Liver (tissue), 9 donors: ENCODE measurements around the gene CYB561A3. TPM values are rescaled to one million over a fixed set of nuclear protein-coding genes. Genes with fewer than 3 reads are reported as not detected.
A peak's percentile ranks its signal among the peaks of the same experiment; 100 is the strongest.

Experiments used
- DNase-seq: peaks from one replicate; pipeline ENCODE4 v3.0.0-alpha.2; 2017; ENCODE audit warnings: low spot score
- H3K27ac ChIP-seq, 2 donors: one replicate each; pipeline ENCODE4 v1.7.0; 2013; ENCODE audit warnings: inconsistent platforms in 2 of 2, low read length in 2 of 2, control low read depth in 1 of 2, low read depth in 1 of 2, mild to moderate bottlenecking in 1 of 2
- H3K27me3 ChIP-seq, 4 donors: one replicate each; pipeline versions ENCODE4 v1.6.1 to v1.7.0; 2013; ENCODE audit warnings: low read length in 3 of 4, inconsistent platforms in 1 of 4, mild to moderate bottlenecking in 1 of 4, moderate library complexity in 1 of 4; ENCODE audit not compliant: control insufficient read depth in 4 of 4, insufficient read depth in 4 of 4
- H3K36me3 ChIP-seq, 4 donors: one replicate each; pipeline versions ENCODE4 v1.6.1 to v1.7.0; 2013; ENCODE audit warnings: low read length in 3 of 4, mild to moderate bottlenecking in 3 of 4, low read depth in 1 of 4, moderate library complexity in 1 of 4; ENCODE audit not compliant: control insufficient read depth in 4 of 4, insufficient read depth in 3 of 4
- H3K4me1 ChIP-seq, 4 donors: one replicate each; pipeline versions ENCODE4 v1.6.1 to v1.7.0; 2013; ENCODE audit warnings: low read length in 3 of 4, mild to moderate bottlenecking in 3 of 4, moderate library complexity in 1 of 4; ENCODE audit not compliant: control insufficient read depth in 4 of 4, insufficient read depth in 4 of 4
- H3K4me3 ChIP-seq, 3 donors: one replicate each; pipeline versions ENCODE4 v1.6.1 to v1.7.0; 2013; ENCODE audit warnings: low read length in 3 of 3, control low read depth in 1 of 3, low read depth in 1 of 3, mild to moderate bottlenecking in 1 of 3
- H3K9ac ChIP-seq, 2 donors: one replicate each; pipeline ENCODE4 v1.7.0; 2013; ENCODE audit warnings: low read length in 2 of 2, mild to moderate bottlenecking in 2 of 2, moderate library complexity in 2 of 2, control low read depth in 1 of 2, low read depth in 1 of 2
- H3K9me3 ChIP-seq, 4 donors: one replicate each; pipeline versions ENCODE4 v1.6.1 to v1.7.0; 2013; ENCODE audit warnings: low read length in 3 of 4; ENCODE audit not compliant: control insufficient read depth in 4 of 4
- FOXA1 ChIP-seq: IDR thresholded peaks from 2 replicates; pipeline ENCODE4 v1.6.1; 2016; ENCODE audit warnings: antibody characterized with exemption
- FOXA2 ChIP-seq: IDR thresholded peaks from 2 replicates; pipeline ENCODE4 v1.6.1; 2016; ENCODE audit warnings: antibody characterized with exemption
- GABPA ChIP-seq, 2 donors: IDR thresholded peaks in 1 of 2; conservative IDR thresholded peaks in 1 of 2; 2 replicates each; pipeline ENCODE4 v1.6.1; 2016; ENCODE audit warnings: antibody characterized with exemption in 2 of 2, mild to moderate bottlenecking in 1 of 2, moderate library complexity in 1 of 2
- HNF4A ChIP-seq, 2 donors: conservative IDR thresholded peaks; 2 replicates each; pipeline ENCODE4 v1.6.1; 2016; ENCODE audit warnings: antibody characterized with exemption in 2 of 2, mild to moderate bottlenecking in 2 of 2
- HNF4G ChIP-seq: IDR thresholded peaks from 2 replicates; pipeline ENCODE4 v1.6.1; 2016; ENCODE audit warnings: antibody characterized with exemption
- NR2F2 ChIP-seq: IDR thresholded peaks from 2 replicates; pipeline ENCODE4 v1.6.1; 2016; ENCODE audit warnings: antibody characterized with exemption
- RAD21 ChIP-seq, 2 donors: IDR thresholded peaks; 2 replicates each; pipeline ENCODE4 v1.6.1; 2016; ENCODE audit warnings: antibody characterized with exemption in 2 of 2, mild to moderate bottlenecking in 2 of 2
- RXRA ChIP-seq, 2 donors: IDR thresholded peaks; 2 replicates each; pipeline ENCODE4 v1.6.1; 2017 to 2018; ENCODE audit warnings: antibody characterized with exemption in 2 of 2, mild to moderate bottlenecking in 1 of 2
- SP1 ChIP-seq: IDR thresholded peaks from 2 replicates; pipeline ENCODE4 v1.6.1; 2018; ENCODE audit warnings: antibody characterized with exemption, mild to moderate bottlenecking
- WGBS: extraction: QIAGEN DNeasy Blood & Tissue Kit; methylation state at CpG from one replicate; pipeline ENCODE4 v1.1.7; 2013; 5-methylcytosine and 5-hydroxymethylcytosine counted together
- polyA plus RNA-seq, 2 donors: library from polyadenylated mRNA; stranded (reverse) in 1 of 2; unstranded in 1 of 2; fragments of 200-250 nt in 1 of 2; fragments of >200 nt in 1 of 2; fragmentation: Nextera tagmentation in 1 of 2; extraction: Ambion mirVana in 1 of 2; gene quantifications; one replicate each; pipeline versions ENCODE4 v1.2.1 to v1.2.3, GENCODE V29; 2013 to 2015
- total RNA-seq, 2 donors: library from RNA; depleted of rRNA; stranded (reverse); fragments of >200 nt; gene quantifications; one replicate each; pipeline ENCODE4 v1.2.3, GENCODE V29; 2014
- TF ChIP-seq, protein P1 (sequence below): fragments of 150-350 bp; IDR thresholded peaks from 2 replicates; pipeline ENCODE4 v1.5.1; 2017; ENCODE audit warnings: improper control_type of control experiment, low read depth, low read length; ENCODE audit not compliant: missing input control
- TF ChIP-seq, protein P2 (sequence below): IDR thresholded peaks from 2 replicates; pipeline ENCODE4 v1.6.1; 2016; ENCODE audit warnings: antibody characterized with exemption, mild to moderate bottlenecking
- donor health status: healthy.
- donor health status: healthy.
- donor health status: healthy.
- donor health status: healthy.
- donor health status: healthy.

CYB561A3 gene
- total and polyA plus RNA-seq, 4 donors = 20.2 to 36.5 (median 28.4) TPM

DNA sequence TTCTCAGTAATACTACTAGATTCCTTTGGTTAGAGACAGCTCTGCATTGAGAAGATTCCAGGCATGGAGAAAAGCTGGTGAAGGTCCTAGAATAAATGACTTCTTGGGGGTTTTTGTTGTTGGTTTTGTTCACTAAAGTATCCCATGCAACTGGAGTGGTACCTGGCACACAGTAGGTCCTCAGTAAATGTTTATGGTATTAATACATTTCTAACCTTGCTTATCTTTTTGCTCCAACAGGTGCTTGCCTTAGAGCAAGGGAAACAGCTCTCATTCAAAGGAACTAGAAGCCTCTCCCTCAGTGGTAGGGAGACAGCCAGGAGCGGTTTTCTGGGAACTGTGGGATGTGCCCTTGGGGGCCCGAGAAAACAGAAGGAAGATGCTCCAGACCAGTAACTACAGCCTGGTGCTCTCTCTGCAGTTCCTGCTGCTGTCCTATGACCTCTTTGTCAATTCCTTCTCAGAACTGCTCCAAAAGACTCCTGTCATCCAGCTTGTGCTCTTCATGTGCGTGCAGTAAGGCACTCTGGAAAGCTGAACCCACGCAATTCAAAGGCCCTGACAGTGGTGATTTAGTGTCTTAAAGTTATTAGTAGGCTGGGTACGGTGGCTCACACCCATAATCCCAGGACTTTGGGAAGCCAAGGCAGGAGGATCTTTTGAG lies 2.5 kb upstream of the CYB561A3 start (continued):
- TF ChIP-seq RXRA (IDR thresholded peaks at IDR 0.05) (no peak), FOXA1 (no peak), HNF4A (conservative IDR thresholded peaks at IDR 0.05) (no peak), SP1 (no peak)
- TF ChIP-seq, protein P1, sequence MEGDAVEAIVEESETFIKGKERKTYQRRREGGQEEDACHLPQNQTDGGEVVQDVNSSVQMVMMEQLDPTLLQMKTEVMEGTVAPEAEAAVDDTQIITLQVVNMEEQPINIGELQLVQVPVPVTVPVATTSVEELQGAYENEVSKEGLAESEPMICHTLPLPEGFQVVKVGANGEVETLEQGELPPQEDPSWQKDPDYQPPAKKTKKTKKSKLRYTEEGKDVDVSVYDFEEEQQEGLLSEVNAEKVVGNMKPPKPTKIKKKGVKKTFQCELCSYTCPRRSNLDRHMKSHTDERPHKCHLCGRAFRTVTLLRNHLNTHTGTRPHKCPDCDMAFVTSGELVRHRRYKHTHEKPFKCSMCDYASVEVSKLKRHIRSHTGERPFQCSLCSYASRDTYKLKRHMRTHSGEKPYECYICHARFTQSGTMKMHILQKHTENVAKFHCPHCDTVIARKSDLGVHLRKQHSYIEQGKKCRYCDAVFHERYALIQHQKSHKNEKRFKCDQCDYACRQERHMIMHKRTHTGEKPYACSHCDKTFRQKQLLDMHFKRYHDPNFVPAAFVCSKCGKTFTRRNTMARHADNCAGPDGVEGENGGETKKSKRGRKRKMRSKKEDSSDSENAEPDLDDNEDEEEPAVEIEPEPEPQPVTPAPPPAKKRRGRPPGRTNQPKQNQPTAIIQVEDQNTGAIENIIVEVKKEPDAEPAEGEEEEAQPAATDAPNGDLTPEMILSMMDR = no peak

- Histone ChIP-seq H3K36me3 (peaks cover 6 to 23% (median 18%) of the 10 kb centered on the region in 4 donors), H3K27ac (peak overlapping the region; percentile 98), H3K4me1 (peaks cover 2 to 24% (median 16%) of the 10 kb centered on the region in 4 donors), H3K9me3 (no peaks in the 10 kb centered on the region), H3K27me3 (no peaks in the 10 kb centered on the region), H3K4me3 (peak overlapping the region; percentile 82 to 92 (median 86)), H3K9ac (peak overlapping the region; percentile 94 to 96)
- no peak for DNase-seq
- peak in 1 of 2 donors; percentile 3 for TF ChIP-seq GABPA (IDR thresholded peaks at IDR 0.05 in 1 of 2, conservative IDR thresholded peaks at IDR 0.05 in 1 of 2)
- TF ChIP-seq, protein P2, sequence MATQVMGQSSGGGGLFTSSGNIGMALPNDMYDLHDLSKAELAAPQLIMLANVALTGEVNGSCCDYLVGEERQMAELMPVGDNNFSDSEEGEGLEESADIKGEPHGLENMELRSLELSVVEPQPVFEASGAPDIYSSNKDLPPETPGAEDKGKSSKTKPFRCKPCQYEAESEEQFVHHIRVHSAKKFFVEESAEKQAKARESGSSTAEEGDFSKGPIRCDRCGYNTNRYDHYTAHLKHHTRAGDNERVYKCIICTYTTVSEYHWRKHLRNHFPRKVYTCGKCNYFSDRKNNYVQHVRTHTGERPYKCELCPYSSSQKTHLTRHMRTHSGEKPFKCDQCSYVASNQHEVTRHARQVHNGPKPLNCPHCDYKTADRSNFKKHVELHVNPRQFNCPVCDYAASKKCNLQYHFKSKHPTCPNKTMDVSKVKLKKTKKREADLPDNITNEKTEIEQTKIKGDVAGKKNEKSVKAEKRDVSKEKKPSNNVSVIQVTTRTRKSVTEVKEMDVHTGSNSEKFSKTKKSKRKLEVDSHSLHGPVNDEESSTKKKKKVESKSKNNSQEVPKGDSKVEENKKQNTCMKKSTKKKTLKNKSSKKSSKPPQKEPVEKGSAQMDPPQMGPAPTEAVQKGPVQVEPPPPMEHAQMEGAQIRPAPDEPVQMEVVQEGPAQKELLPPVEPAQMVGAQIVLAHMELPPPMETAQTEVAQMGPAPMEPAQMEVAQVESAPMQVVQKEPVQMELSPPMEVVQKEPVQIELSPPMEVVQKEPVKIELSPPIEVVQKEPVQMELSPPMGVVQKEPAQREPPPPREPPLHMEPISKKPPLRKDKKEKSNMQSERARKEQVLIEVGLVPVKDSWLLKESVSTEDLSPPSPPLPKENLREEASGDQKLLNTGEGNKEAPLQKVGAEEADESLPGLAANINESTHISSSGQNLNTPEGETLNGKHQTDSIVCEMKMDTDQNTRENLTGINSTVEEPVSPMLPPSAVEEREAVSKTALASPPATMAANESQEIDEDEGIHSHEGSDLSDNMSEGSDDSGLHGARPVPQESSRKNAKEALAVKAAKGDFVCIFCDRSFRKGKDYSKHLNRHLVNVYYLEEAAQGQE = no peak
- no peak for TF ChIP-seq RAD21 (IDR thresholded peaks at IDR 0.05)
- no peak for TF ChIP-seq NR2F2
- no peak for TF ChIP-seq FOXA2
- under 1% methylated on average over 12 of the region's 12 CpGs for whole genome bisulfite sequencing
These were observed 827 bp upstream of the CYB561A3 start for GRCh38 chr11:61362542-61362875.

DNA sequence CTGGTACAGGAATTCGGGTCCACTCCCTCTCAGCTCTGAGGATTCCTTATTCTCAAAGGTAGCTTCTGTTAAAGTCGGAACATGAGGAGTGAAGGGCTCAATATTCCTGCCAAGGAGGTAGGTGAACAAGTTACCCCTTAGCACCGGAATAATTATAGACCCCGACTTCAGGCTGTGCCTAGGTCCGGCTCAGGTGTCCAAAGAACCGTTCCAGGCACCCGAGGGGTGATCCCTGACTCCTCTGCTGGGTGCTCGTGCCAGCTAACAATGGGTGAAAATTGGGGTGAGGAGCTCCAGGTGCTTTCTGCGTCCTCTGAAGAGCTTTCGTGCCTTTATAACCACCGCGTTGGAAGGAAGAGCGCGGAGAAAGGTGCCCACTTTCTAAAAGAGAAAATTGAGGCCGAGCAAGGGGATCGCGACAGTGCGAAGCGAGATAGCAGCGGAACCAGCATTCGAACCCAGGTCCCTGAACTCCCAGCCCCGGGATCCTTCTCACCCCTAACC lies 393 bp downstream of the CYB561A3 start:
- Histone ChIP-seq H3K4me3 (peak overlapping the region; percentile 82 to 92 (median 86)), H3K27me3 (no peaks in the 10 kb centered on the region), H3K27ac (peak overlapping the region; percentile 98), H3K9ac (peak overlapping the region; percentile 88 to 89), H3K9me3 (no peaks in the 10 kb centered on the region), H3K36me3 (peaks cover 2 to 13% (median 9%) of the 10 kb centered on the region in 4 donors), H3K4me1 (peaks cover 2 to 24% (median 16%) of the 10 kb centered on the region in 4 donors)
- TF ChIP-seq HNF4G = no peak
- 3% methylated on average over 22 of the region's 22 CpGs for WGBS
- no peak for DNase-seq
